ENCODE data around the gene FBXW11.

GRCh38 chr5:172043865-172044264 lies 37.4 kb upstream of the FBXW11 start:
- TF ChIP-seq CTCF (conservative IDR thresholded peaks at IDR 0.05; ENCODE audit: low read depth, low read length) (no peak), EZH2phosphoT487 (IDR thresholded peaks at IDR 0.05; ENCODE audit: borderline replicate concordance, low read length) (no peak)

All from PC-3 (cell line).